ENCODE results near the gene UXS1.

DNA sequence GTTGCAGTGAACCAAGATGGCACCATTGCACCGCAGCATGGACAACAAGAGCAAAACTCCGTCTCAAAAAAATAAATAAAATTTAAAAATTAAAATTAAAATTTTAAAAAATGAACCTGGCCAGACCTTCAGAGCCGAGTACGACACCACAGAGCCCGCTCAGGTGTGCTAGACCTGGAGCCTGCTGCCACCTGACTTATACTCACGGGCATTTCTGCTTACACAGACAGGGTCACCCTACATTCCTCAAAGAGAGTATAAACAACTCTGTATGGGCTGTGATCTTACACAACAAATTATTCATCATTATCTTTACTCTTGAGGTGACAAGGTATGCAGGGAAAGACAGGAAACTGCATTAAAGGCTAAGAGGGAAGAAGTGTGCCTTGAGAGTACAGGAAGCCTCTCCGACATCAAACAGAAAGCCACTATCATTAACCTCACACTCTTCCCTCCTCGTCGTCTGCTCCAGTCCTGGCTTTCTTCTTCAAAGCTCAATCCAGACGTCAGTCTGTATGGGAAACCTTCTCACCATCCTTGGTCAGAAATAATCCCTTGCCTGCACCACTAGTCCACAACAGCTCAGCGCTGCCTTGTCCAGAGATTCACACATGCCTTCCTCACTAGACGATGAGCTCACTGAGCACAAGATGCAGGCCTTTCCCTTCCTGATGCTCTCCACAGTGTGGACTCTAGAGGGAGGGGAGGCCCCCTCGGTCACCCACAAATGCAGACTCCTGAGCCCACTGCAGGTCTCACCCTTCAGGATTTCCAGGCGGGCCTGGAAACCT lies 56.2 kb downstream of the UXS1 start:
- TF ChIP-seq, protein P1, sequence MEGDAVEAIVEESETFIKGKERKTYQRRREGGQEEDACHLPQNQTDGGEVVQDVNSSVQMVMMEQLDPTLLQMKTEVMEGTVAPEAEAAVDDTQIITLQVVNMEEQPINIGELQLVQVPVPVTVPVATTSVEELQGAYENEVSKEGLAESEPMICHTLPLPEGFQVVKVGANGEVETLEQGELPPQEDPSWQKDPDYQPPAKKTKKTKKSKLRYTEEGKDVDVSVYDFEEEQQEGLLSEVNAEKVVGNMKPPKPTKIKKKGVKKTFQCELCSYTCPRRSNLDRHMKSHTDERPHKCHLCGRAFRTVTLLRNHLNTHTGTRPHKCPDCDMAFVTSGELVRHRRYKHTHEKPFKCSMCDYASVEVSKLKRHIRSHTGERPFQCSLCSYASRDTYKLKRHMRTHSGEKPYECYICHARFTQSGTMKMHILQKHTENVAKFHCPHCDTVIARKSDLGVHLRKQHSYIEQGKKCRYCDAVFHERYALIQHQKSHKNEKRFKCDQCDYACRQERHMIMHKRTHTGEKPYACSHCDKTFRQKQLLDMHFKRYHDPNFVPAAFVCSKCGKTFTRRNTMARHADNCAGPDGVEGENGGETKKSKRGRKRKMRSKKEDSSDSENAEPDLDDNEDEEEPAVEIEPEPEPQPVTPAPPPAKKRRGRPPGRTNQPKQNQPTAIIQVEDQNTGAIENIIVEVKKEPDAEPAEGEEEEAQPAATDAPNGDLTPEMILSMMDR (IDR thresholded peaks at IDR 0.05; ENCODE audit: extremely low read depth in 1 of 2, insufficient read depth in 1 of 2, low read depth in 1 of 2, low read length in 2 of 2), result no peak
- TF ChIP-seq, protein P2, sequence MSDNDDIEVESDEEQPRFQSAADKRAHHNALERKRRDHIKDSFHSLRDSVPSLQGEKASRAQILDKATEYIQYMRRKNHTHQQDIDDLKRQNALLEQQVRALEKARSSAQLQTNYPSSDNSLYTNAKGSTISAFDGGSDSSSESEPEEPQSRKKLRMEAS (IDR thresholded peaks at IDR 0.05; ENCODE audit: insufficient read depth, insufficient read length), result no peak
- TF ChIP-seq POLR2A (IDR thresholded peaks at IDR 0.05; ENCODE audit: low read depth, low read length), result no peak
- no peak for TF ChIP-seq EZH2 (IDR thresholded peaks at IDR 0.05; ENCODE audit: borderline replicate concordance, low read depth, low read length, severe bottlenecking)
- no peak for TF ChIP-seq FOS (IDR thresholded peaks at IDR 0.05; ENCODE audit: borderline replicate concordance, insufficient read depth, low read length)
- TF ChIP-seq MYC (IDR thresholded peaks at IDR 0.05; ENCODE audit: low read depth, low read length), result no peak
